B cell (primary cell): Measurements from ENCODE around the gene CFAP53.

Experiments used
- CTCF ChIP-seq: fragments of 200-600 bp; IDR thresholded peaks from one replicate; pipeline ENCODE4 v1.8.0; 2022; ENCODE audit warnings: antibody characterized with exemption, mild to moderate bottlenecking
- EZH2 ChIP-seq: IDR thresholded peaks from 2 replicates; pipeline ENCODE4 v1.6.1; 2012; ENCODE audit warnings: borderline replicate concordance, low read depth, mild to moderate bottlenecking, moderate library complexity, low read length; ENCODE audit not compliant: insufficient read depth, poor library complexity, severe bottlenecking

- no peak for TF ChIP-seq CTCF
- no peak for TF ChIP-seq EZH2
These were observed 58.6 kb downstream of the CFAP53 start for GRCh38 chr18:50207722-50208121.
